Mucosa of stomach (tissue), 1 donor: Measurements from ENCODE around the gene FOXJ3.
A peak's percentile ranks its signal among the peaks of the same experiment; 100 is the strongest.

Experiments used
- H3K27me3 ChIP-seq: one replicate; pipeline ENCODE4 v1.7.0; 2013; ENCODE audit warnings: mild to moderate bottlenecking, low read length; ENCODE audit not compliant: control insufficient read depth, insufficient read depth
- H3K36me3 ChIP-seq: one replicate; pipeline ENCODE4 v1.7.0; 2013; ENCODE audit warnings: low read length; ENCODE audit not compliant: control insufficient read depth, insufficient read depth
- H3K4me1 ChIP-seq: one replicate; pipeline ENCODE4 v1.7.0; 2013; ENCODE audit warnings: mild to moderate bottlenecking, low read length; ENCODE audit not compliant: control insufficient read depth, insufficient read depth
- H3K4me3 ChIP-seq: one replicate; pipeline ENCODE4 v1.7.0; 2013; ENCODE audit warnings: low read length
- H3K9ac ChIP-seq: one replicate; pipeline ENCODE4 v1.7.0; 2013; ENCODE audit warnings: mild to moderate bottlenecking, low read length, moderate library complexity
- H3K9me3 ChIP-seq: one replicate; pipeline ENCODE4 v1.7.0; 2013; ENCODE audit warnings: mild to moderate bottlenecking, low read length, moderate library complexity; ENCODE audit not compliant: control insufficient read depth
- donor health status: Pancreatic carcinoma.

Gene FOXJ3

GRCh38 chr1:42335050-42335808, at the start of gene FOXJ3:
Gene FOXJ3, minus strand, starts transcription at chr1:42335235. Its CDS starts 24,142 bp downstream, at chr1:42311093.
- Histone ChIP-seq H3K9me3 (no peaks in the 10 kb centered on the region), H3K36me3 (no peaks in the 10 kb centered on the region), H3K9ac (peak within 1 kb of the TSS; percentile 97), H3K4me1 (peaks cover 32% of the 10 kb centered on the region), H3K27me3 (no peaks in the 10 kb centered on the region), H3K4me3 (peak within 1 kb of the TSS; percentile 85)

GRCh38 chr1:42381280-42381673, 46.2 kb upstream of the FOXJ3 start:
- Histone ChIP-seq H3K9ac (no peak overlapping the region), H3K4me3 (peak overlapping the region; percentile 46)

DNA sequence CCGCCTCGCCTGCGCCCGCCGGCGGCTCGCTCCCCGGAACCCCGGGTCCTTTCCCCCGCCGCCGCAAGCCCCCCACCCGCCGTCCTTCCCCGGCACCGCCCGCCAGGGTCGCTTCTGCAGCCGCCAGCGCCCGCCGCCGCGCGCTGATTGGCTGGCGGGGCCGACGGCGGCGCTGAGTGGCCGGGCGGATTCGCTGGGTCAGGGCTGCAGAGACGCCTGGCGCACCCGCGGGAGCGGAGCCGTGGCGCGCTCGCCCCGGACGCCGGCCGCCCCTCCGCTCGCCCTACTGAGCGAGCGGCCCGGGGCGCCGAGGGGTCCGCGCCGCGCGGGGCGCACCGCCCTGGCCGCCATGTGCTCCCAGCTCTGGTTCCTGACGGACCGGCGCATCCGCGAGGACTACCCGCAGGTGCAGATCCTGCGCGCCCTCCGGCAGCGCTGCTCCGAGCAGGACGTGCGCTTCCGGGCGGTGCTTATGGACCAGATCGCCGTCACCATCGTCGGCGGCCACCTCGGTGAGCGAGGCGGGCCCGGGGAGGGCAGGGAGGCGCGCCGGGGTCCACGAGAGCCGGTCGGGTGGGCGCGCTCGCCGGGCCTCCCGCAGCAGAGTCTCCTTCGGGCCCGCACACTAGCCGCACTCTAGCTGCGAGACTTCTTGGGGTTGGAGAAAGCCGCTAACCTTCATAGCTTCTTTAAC, 45.7 kb upstream of the FOXJ3 start, which contains the start of gene RIMKLA:
Gene RIMKLA, plus strand, starts transcription at position 207 of the 694 bp plus-strand sequence. Its CDS starts 143 bp downstream, at position 350.
- Histone ChIP-seq H3K4me1 (peaks cover 4% of the 10 kb centered on the region), H3K27me3 (peaks cover 20% of the 10 kb centered on the region)

More at GRCh38 chr1:42381280-42381673, 46.2 kb upstream of the FOXJ3 start:
- Histone ChIP-seq H3K27me3 (peaks cover 20% of the 10 kb centered on the region), H3K9me3 (no peaks in the 10 kb centered on the region), H3K36me3 (no peaks in the 10 kb centered on the region), H3K4me1 (peaks cover 4% of the 10 kb centered on the region)

GRCh38 chr1:42379794-42380585, 45.0 kb upstream of the FOXJ3 start:
- Histone ChIP-seq H3K4me1 (peaks cover 4% of the 10 kb centered on the region), H3K9ac (peak overlapping the region; percentile 59), H3K9me3 (no peaks in the 10 kb centered on the region), H3K27me3 (peaks cover 20% of the 10 kb centered on the region), H3K4me3 (peak overlapping the region; percentile 22), H3K36me3 (no peaks in the 10 kb centered on the region)

More for the DNA sequence above, 45.7 kb upstream of the FOXJ3 start, which contains the start of gene RIMKLA:
- peak within 1 kb of the TSS; percentile 59 for H3K9ac ChIP-seq
- H3K4me3 ChIP-seq, result peak within 1 kb of the TSS; percentile 46
- no peaks in the 10 kb centered on the region for H3K9me3 ChIP-seq
- H3K36me3 ChIP-seq, result no peaks in the 10 kb centered on the region

DNA sequence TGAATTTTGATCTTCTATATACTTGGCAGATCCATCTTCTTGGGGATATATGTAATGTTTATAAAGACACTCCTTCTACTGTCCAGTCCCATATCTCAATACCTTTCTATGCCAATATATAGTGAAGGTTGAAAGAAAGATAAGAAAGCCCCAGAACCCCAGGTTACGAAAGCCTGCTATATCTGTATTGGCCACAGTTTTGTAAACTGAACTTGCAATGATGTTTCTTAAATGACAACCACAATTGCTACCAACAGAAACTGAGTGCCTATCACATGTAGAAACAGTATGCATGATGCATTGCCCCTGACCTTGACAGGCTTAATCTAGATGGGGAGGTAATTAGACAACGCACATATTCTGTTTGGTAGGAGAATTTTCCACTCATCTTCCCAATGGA, 37.8 kb upstream of the FOXJ3 start:
- H3K4me1 ChIP-seq, result no peaks in the 10 kb centered on the region
- H3K9ac ChIP-seq, result no peak overlapping the region
- H3K36me3 ChIP-seq, result no peaks in the 10 kb centered on the region
- no peaks in the 10 kb centered on the region for H3K9me3 ChIP-seq
- no peaks in the 10 kb centered on the region for H3K27me3 ChIP-seq
- no peak overlapping the region for H3K4me3 ChIP-seq

- no peak overlapping the region for H3K9ac ChIP-seq
- H3K36me3 ChIP-seq, result no peaks in the 10 kb centered on the region
These were observed 36.0 kb upstream of the FOXJ3 start for GRCh38 chr1:42370876-42371549.

DNA sequence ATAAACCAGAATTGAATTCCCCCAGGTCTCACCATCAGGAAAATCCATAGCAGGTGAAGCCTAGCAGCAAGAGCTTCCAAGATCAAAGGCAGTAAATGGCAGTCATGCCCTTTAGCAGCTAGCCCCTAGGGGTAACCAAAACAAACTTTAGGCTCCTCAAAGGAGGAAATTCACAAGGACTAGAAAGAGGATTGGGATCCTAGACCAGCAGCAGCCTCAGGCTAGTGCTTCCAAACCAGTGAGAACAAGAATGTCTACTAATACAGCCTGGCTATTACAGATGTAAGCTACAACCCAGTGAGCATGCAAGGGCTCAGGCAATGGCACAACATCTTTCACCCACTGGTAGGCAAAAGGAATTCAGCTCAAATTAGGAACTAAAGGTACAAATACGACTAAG, 34.4 kb upstream of the FOXJ3 start:
- Histone ChIP-seq H3K27me3 (no peaks in the 10 kb centered on the region), H3K9ac (no peak overlapping the region), H3K36me3 (no peaks in the 10 kb centered on the region), H3K4me1 (no peaks in the 10 kb centered on the region), H3K9me3 (no peaks in the 10 kb centered on the region), H3K4me3 (no peak overlapping the region)

More at GRCh38 chr1:42370876-42371549, 36.0 kb upstream of the FOXJ3 start:
- Histone ChIP-seq H3K4me1 (no peaks in the 10 kb centered on the region), H3K9me3 (no peaks in the 10 kb centered on the region), H3K27me3 (no peaks in the 10 kb centered on the region), H3K4me3 (no peak overlapping the region)

DNA sequence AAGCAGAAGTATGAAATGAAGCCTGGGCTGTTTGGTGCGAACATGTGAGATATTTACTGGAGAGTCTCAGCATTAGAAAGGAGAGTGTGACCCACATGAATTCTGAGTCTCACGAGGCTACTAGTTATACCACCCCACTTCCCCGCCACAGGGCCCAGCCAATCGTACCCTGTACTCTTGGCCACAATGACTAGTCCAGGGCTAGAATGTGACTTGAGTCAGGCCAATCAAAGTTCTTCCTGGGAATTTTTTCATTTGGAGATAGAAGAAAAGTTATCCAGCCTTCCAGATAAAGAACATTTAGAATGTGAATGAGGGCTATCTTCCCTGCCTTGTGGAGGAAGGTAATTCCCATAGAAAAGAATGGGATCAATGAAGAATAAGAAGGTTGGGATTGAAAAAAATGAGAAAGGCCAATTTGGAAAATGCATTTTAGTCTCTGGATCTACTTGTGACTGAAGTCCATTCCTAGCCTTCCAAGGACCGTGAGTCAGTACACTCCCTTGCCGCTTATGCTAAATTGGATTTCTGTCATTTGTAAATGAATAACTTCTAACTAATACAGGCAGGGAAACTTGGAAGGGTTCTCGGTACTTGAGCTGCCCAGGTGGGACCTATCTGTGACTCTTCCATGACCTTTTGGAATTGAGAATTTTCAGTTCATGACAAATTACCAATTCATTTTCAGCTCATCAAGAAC, 33.2 kb upstream of the FOXJ3 start:
- H3K36me3 ChIP-seq, result no peaks in the 10 kb centered on the region
- no peaks in the 10 kb centered on the region for H3K9me3 ChIP-seq
- H3K4me1 ChIP-seq, result no peaks in the 10 kb centered on the region

GRCh38 chr1:42365118-42365517, 30.1 kb upstream of the FOXJ3 start:
- Histone ChIP-seq H3K27me3 (no peaks in the 10 kb centered on the region), H3K9ac (no peak overlapping the region), H3K4me3 (no peak overlapping the region), H3K36me3 (no peaks in the 10 kb centered on the region), H3K9me3 (no peaks in the 10 kb centered on the region), H3K4me1 (no peaks in the 10 kb centered on the region)

More for the DNA sequence above, 33.2 kb upstream of the FOXJ3 start:
- Histone ChIP-seq H3K9ac (no peak overlapping the region), H3K4me3 (no peak overlapping the region), H3K27me3 (no peaks in the 10 kb centered on the region)

GRCh38 chr1:42364542-42364941, 29.5 kb upstream of the FOXJ3 start:
- H3K4me3 ChIP-seq, result no peak overlapping the region
- no peaks in the 10 kb centered on the region for H3K27me3 ChIP-seq
- no peaks in the 10 kb centered on the region for H3K36me3 ChIP-seq

DNA sequence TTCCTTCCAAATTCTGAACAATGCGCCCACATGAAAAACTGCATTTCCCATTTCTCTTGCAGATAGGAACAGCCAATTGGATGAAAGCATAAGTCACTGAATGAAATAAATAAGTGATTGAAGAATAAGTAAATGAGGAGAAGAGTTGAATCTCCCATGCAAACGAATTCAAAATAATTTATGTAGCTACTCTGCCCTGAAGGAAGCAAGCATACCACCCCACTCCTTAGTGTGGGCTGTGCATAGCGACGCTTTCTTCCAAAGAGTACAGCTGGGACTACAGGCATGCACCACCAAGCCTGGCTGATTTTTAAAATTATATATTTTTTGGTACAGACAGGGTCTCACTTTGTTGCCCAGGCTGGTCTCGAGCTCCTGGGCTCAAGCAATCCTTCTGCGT, 29.1 kb upstream of the FOXJ3 start:
- Histone ChIP-seq H3K9me3 (no peaks in the 10 kb centered on the region), H3K4me1 (no peaks in the 10 kb centered on the region), H3K4me3 (no peak overlapping the region), H3K9ac (no peak overlapping the region), H3K27me3 (no peaks in the 10 kb centered on the region), H3K36me3 (no peaks in the 10 kb centered on the region)

More at GRCh38 chr1:42364542-42364941, 29.5 kb upstream of the FOXJ3 start:
- Histone ChIP-seq H3K4me1 (no peaks in the 10 kb centered on the region), H3K9me3 (no peaks in the 10 kb centered on the region), H3K9ac (no peak overlapping the region)
